Measurements from ENCODE around the gene MEIOSIN. TPM values are rescaled to one million over a fixed set of nuclear protein-coding genes. Genes with fewer than 3 reads are reported as not detected.

The MEIOSIN gene
- total and polyA plus RNA-seq, 2 of the 13 experiments (the other 11 are each of a cell fraction or from before 2014, with no cell fraction given) = not detected

DNA sequence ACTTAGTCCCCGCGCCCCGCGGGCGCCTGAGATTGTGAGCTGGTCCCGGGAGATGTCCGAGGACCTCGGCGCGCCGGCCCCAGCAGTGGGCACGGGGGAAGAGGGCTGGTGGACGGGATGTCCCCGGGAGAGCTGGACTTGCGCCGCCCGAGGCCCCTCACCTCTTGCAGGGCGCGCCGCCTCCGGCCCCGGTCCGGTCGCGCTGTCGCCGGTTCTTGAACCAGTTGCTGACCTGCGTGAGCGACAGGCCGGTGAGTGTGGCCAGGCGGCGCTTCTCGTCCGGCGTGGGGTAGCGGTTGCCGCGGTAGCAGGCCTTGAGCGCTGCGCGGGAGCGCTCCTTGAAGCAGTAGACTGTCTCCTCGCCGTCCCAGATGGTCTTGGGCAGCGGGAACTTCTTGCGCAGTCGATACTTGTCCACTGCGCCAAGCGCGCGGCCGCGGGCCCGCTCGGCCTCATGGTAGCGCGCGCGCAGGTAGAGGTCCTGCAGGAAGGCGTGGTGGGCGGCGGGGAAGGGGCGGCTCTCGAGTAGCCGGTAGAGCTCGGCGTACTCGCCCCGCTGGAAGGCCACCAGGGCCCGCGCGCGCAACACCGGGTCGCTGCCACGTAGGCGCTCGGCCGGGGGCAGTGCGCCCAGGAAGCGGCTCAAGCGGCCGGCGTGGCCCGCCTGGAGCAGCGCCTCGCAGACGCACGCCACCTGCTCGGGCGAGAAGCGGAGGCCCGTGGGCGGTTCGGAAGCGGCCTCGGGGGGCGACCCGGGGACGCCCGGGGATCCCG is 34.8 kb downstream of the MEIOSIN start (continued):
- peak; percentile 83 for TF ChIP-seq RBFOX2 (IDR thresholded peaks at IDR 0.05; ENCODE audit: low read depth, low read length)
- TF ChIP-seq ZNF788 (CRISPR knock-in tag; IDR thresholded peaks at IDR 0.05; ENCODE audit: borderline replicate concordance) = 0 out of 2 replicates have a peak, but pooled peaks have one; percentile 3
- TF ChIP-seq GPN1 (CRISPR knock-in tag; IDR thresholded peaks at IDR 0.05; ENCODE audit: borderline replicate concordance) = no peak
- TF ChIP-seq, protein P1, sequence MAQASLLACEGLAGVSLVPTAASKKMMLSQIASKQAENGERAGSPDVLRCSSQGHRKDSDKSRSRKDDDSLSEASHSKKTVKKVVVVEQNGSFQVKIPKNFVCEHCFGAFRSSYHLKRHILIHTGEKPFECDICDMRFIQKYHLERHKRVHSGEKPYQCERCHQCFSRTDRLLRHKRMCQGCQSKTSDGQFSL (CRISPR knock-in tag; IDR thresholded peaks at IDR 0.05) = no peak
- TF ChIP-seq, protein P2, sequence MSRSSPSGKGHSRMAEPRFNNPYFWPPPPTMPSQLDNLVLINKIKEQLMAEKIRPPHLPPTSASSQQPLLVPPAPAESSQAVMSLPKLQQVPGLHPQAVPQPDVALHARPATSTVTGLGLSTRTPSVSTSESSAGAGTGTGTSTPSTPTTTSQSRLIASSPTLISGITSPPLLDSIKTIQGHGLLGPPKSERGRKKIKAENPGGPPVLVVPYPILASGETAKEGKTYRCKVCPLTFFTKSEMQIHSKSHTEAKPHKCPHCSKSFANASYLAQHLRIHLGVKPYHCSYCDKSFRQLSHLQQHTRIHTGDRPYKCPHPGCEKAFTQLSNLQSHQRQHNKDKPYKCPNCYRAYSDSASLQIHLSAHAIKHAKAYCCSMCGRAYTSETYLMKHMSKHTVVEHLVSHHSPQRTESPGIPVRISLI (CRISPR knock-in tag; IDR thresholded peaks at IDR 0.05; ENCODE audit: borderline replicate concordance) = no peak
- peak; percentile 70 for TF ChIP-seq MXD1 (CRISPR knock-in tag; IDR thresholded peaks at IDR 0.05)
- TF ChIP-seq ZKSCAN5 (CRISPR knock-in tag; IDR thresholded peaks at IDR 0.05) = peak; percentile 60; the same call in 1 of the 2 replicates
- TF ChIP-seq ZNF749 (CRISPR knock-in tag; IDR thresholded peaks at IDR 0.05; ENCODE audit: borderline replicate concordance) = peak; percentile 78; the same call in 1 of the 2 replicates
- TF ChIP-seq MED13 (CRISPR knock-in tag; IDR thresholded peaks at IDR 0.05) = no peak
- peak; percentile 31; the same call in 1 of the 2 replicates for TF ChIP-seq KDM3A (CRISPR knock-in tag; IDR thresholded peaks at IDR 0.05; ENCODE audit: low read depth)
- TF ChIP-seq, protein P3, sequence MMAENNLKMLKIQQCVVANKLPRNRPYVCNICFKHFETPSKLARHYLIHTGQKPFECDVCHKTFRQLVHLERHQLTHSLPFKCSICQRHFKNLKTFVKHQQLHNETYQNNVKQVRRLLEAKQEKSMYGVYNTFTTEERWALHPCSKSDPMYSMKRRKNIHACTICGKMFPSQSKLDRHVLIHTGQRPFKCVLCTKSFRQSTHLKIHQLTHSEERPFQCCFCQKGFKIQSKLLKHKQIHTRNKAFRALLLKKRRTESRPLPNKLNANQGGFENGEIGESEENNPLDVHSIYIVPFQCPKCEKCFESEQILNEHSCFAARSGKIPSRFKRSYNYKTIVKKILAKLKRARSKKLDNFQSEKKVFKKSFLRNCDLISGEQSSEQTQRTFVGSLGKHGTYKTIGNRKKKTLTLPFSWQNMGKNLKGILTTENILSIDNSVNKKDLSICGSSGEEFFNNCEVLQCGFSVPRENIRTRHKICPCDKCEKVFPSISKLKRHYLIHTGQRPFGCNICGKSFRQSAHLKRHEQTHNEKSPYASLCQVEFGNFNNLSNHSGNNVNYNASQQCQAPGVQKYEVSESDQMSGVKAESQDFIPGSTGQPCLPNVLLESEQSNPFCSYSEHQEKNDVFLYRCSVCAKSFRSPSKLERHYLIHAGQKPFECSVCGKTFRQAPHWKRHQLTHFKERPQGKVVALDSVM (CRISPR knock-in tag; IDR thresholded peaks at IDR 0.05) = 0 out of 2 replicates have a peak, but pooled peaks have one; percentile 18
- TF ChIP-seq SETDB1 (CRISPR knock-in tag; IDR thresholded peaks at IDR 0.05; ENCODE audit: borderline replicate concordance) = no peak
- peak; percentile 32; the same call in 1 of the 2 replicates for TF ChIP-seq GZF1 (CRISPR knock-in tag; IDR thresholded peaks at IDR 0.05)
- TF ChIP-seq SALL1 (CRISPR knock-in tag; IDR thresholded peaks at IDR 0.05) = peak; percentile 59
- no peak for TF ChIP-seq FOXJ3 (CRISPR knock-in tag; IDR thresholded peaks at IDR 0.05; ENCODE audit: borderline replicate concordance)
- TF ChIP-seq, protein P4, sequence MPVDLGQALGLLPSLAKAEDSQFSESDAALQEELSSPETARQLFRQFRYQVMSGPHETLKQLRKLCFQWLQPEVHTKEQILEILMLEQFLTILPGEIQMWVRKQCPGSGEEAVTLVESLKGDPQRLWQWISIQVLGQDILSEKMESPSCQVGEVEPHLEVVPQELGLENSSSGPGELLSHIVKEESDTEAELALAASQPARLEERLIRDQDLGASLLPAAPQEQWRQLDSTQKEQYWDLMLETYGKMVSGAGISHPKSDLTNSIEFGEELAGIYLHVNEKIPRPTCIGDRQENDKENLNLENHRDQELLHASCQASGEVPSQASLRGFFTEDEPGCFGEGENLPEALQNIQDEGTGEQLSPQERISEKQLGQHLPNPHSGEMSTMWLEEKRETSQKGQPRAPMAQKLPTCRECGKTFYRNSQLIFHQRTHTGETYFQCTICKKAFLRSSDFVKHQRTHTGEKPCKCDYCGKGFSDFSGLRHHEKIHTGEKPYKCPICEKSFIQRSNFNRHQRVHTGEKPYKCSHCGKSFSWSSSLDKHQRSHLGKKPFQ (CRISPR knock-in tag; IDR thresholded peaks at IDR 0.05; ENCODE audit: insufficient replicate concordance) = peak; percentile 91
- 0 out of 2 replicates have a peak, but pooled peaks have one; percentile 13 for TF ChIP-seq ZNF451 (CRISPR knock-in tag; IDR thresholded peaks at IDR 0.05)
- TF ChIP-seq BORCS8-MEF2B (CRISPR knock-in tag; IDR thresholded peaks at IDR 0.05) = peak; percentile 54; the same call in 1 of the 2 replicates
- TF ChIP-seq, protein P5, sequence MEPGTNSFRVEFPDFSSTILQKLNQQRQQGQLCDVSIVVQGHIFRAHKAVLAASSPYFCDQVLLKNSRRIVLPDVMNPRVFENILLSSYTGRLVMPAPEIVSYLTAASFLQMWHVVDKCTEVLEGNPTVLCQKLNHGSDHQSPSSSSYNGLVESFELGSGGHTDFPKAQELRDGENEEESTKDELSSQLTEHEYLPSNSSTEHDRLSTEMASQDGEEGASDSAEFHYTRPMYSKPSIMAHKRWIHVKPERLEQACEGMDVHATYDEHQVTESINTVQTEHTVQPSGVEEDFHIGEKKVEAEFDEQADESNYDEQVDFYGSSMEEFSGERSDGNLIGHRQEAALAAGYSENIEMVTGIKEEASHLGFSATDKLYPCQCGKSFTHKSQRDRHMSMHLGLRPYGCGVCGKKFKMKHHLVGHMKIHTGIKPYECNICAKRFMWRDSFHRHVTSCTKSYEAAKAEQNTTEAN (CRISPR knock-in tag; conservative IDR thresholded peaks at IDR 0.05) = no peak
- TF ChIP-seq POLR2AphosphoS2 (IDR thresholded peaks at IDR 0.05; ENCODE audit: low read depth, low read length) = no peak
- TF ChIP-seq ZNF205 (CRISPR knock-in tag; IDR thresholded peaks at IDR 0.05) = no peak

All from HepG2 (cell line).